ENCODE measurements around the gene TMEM184B. TPM values are rescaled to one million over a fixed set of nuclear protein-coding genes. Genes with fewer than 3 reads are reported as not detected.
A peak's percentile ranks its signal among the peaks of the same experiment; 100 is the strongest.

Gene TMEM184B
- total and polyA plus RNA-seq, 4 donors: 7.5 to 12.6 (median 9.9) TPM

DNA sequence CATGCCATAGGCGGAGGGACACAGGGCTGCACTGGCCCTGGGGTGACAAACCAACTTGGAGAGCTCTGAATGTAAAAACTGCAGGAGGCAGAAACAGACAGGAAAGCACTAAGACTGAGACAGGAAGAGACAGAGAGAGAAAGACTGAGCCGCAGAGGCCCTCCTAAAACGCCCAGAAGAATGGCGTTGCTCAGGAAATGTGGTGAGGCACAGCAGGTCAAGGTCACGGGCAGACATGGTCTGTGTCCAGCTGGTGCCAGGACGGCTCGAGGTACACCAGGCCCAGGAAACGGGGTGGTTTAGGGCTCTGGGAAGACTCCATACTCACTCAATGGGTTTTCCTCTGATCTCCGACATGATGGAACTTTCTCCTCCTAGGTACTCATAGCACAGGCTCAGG, 41.9 kb downstream of the TMEM184B start:
- no peak overlapping the region for H3K27ac ChIP-seq (ENCODE audit: low read depth in 1 of 2, low read length in 2 of 2)
- H3K27me3 ChIP-seq (ENCODE audit: control insufficient read depth in 4 of 4, insufficient read depth in 4 of 4, low read length in 3 of 4): no peaks in the 10 kb centered on the region
- TF ChIP-seq HNF4A (conservative IDR thresholded peaks at IDR 0.05) (no peak), TAF1 (conservative IDR thresholded peaks at IDR 0.05) (no peak), GABPA (IDR thresholded peaks at IDR 0.05 in 1 of 2, conservative IDR thresholded peaks at IDR 0.05 in 1 of 2) (no peak)
- TF ChIP-seq, protein P1, sequence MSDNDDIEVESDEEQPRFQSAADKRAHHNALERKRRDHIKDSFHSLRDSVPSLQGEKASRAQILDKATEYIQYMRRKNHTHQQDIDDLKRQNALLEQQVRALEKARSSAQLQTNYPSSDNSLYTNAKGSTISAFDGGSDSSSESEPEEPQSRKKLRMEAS (IDR thresholded peaks at IDR 0.05): no peak
- TF ChIP-seq, protein P2, sequence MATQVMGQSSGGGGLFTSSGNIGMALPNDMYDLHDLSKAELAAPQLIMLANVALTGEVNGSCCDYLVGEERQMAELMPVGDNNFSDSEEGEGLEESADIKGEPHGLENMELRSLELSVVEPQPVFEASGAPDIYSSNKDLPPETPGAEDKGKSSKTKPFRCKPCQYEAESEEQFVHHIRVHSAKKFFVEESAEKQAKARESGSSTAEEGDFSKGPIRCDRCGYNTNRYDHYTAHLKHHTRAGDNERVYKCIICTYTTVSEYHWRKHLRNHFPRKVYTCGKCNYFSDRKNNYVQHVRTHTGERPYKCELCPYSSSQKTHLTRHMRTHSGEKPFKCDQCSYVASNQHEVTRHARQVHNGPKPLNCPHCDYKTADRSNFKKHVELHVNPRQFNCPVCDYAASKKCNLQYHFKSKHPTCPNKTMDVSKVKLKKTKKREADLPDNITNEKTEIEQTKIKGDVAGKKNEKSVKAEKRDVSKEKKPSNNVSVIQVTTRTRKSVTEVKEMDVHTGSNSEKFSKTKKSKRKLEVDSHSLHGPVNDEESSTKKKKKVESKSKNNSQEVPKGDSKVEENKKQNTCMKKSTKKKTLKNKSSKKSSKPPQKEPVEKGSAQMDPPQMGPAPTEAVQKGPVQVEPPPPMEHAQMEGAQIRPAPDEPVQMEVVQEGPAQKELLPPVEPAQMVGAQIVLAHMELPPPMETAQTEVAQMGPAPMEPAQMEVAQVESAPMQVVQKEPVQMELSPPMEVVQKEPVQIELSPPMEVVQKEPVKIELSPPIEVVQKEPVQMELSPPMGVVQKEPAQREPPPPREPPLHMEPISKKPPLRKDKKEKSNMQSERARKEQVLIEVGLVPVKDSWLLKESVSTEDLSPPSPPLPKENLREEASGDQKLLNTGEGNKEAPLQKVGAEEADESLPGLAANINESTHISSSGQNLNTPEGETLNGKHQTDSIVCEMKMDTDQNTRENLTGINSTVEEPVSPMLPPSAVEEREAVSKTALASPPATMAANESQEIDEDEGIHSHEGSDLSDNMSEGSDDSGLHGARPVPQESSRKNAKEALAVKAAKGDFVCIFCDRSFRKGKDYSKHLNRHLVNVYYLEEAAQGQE (IDR thresholded peaks at IDR 0.05): no peak
- no peak for DNase-seq (ENCODE audit: low spot score)
- H3K4me1 ChIP-seq (ENCODE audit: control insufficient read depth in 4 of 4, insufficient read depth in 4 of 4, low read length in 3 of 4): peaks cover 0 to 3% (median 1%) of the 10 kb centered on the region in 4 donors
- H3K9me3 ChIP-seq (ENCODE audit: control insufficient read depth in 4 of 4, low read length in 3 of 4): no peaks in the 10 kb centered on the region
- peaks cover 0 to 16% (median 3%) of the 10 kb centered on the region in 4 donors for H3K36me3 ChIP-seq (ENCODE audit: control insufficient read depth in 4 of 4, insufficient read depth in 3 of 4, low read depth in 1 of 4, low read length in 3 of 4)
- WGBS: 81% methylated on average over 9 of the region's 9 CpGs
- H3K4me3 ChIP-seq (ENCODE audit: low read depth in 1 of 3, low read length in 3 of 3): no peak overlapping the region
- H3K9ac ChIP-seq (ENCODE audit: low read depth in 1 of 2, low read length in 2 of 2): no peak overlapping the region

DNA sequence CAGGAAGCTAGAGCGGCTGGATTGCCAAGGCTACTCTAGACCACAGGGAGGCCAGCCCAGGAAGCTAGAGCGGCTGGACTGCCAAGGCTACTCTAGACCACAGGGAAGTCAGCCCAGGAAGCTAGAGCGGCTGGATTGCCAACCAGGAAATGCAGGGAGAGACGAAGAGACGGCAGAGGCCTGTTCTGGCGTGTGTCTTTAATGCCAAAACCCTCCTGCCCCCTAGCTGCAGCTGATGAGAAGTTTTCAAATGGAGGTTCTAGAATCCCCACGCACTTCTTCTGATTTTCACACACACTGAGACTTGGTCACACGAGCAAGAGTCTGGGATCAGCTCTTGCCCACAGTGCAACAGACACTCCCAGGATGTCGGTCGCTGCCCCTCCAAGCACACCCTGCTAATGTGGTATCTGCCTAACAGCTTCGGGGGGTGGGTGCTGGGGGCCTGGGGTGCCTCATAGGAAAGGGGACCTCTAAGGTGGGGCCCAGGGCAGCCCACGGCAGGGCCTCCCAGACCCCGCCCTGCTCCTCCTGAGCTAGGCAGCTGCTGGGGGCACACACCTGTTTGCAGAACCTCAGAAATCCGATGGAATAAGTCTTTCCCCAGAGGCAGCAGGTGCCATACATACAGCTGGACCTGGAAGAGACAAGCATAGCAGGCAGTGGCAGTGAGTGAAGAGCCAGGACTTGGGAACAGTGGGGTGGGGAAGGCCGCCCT, 42.5 kb downstream of the TMEM184B start:
- no peak for DNase-seq (ENCODE audit: low spot score)
- H3K4me1 ChIP-seq (ENCODE audit: control insufficient read depth in 4 of 4, insufficient read depth in 4 of 4, low read length in 3 of 4): peaks cover 0 to 3% (median 1%) of the 10 kb centered on the region in 4 donors
- 68% methylated on average over 15 of the region's 15 CpGs for WGBS
- TF ChIP-seq, protein P3, sequence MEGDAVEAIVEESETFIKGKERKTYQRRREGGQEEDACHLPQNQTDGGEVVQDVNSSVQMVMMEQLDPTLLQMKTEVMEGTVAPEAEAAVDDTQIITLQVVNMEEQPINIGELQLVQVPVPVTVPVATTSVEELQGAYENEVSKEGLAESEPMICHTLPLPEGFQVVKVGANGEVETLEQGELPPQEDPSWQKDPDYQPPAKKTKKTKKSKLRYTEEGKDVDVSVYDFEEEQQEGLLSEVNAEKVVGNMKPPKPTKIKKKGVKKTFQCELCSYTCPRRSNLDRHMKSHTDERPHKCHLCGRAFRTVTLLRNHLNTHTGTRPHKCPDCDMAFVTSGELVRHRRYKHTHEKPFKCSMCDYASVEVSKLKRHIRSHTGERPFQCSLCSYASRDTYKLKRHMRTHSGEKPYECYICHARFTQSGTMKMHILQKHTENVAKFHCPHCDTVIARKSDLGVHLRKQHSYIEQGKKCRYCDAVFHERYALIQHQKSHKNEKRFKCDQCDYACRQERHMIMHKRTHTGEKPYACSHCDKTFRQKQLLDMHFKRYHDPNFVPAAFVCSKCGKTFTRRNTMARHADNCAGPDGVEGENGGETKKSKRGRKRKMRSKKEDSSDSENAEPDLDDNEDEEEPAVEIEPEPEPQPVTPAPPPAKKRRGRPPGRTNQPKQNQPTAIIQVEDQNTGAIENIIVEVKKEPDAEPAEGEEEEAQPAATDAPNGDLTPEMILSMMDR (IDR thresholded peaks at IDR 0.05; ENCODE audit: low read depth, low read length, missing input control): peak; percentile 43
- TF ChIP-seq RXRA (IDR thresholded peaks at IDR 0.05) (peak in 1 of 2 donors; percentile 32), HNF4G (IDR thresholded peaks at IDR 0.05) (no peak), RAD21 (IDR thresholded peaks at IDR 0.05) (peak; percentile 80 to 83), GABPA (IDR thresholded peaks at IDR 0.05 in 1 of 2, conservative IDR thresholded peaks at IDR 0.05 in 1 of 2) (no peak)
- TF ChIP-seq, protein P4, sequence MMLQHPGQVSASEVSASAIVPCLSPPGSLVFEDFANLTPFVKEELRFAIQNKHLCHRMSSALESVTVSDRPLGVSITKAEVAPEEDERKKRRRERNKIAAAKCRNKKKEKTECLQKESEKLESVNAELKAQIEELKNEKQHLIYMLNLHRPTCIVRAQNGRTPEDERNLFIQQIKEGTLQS (IDR thresholded peaks at IDR 0.05): no peak
- no peak overlapping the region for H3K4me3 ChIP-seq (ENCODE audit: low read depth in 1 of 3, low read length in 3 of 3)
- peaks cover 0 to 14% (median 3%) of the 10 kb centered on the region in 4 donors for H3K36me3 ChIP-seq (ENCODE audit: control insufficient read depth in 4 of 4, insufficient read depth in 3 of 4, low read depth in 1 of 4, low read length in 3 of 4)
- H3K9me3 ChIP-seq (ENCODE audit: control insufficient read depth in 4 of 4, low read length in 3 of 4): no peaks in the 10 kb centered on the region
- H3K9ac ChIP-seq (ENCODE audit: low read depth in 1 of 2, low read length in 2 of 2): no peak overlapping the region
- H3K27ac ChIP-seq (ENCODE audit: low read depth in 1 of 2, low read length in 2 of 2): no peak overlapping the region
- H3K27me3 ChIP-seq (ENCODE audit: control insufficient read depth in 4 of 4, insufficient read depth in 4 of 4, low read length in 3 of 4): no peaks in the 10 kb centered on the region

Data from liver (tissue), 9 donors.